ENCODE measurements around the gene C1orf116.

- TF ChIP-seq EZH2phosphoT487 (IDR thresholded peaks at IDR 0.05) = peak; percentile 8
- no peak for TF ChIP-seq CTCF (IDR thresholded peaks at IDR 0.05)
- no peak for TF ChIP-seq EZH2 (IDR thresholded peaks at IDR 0.05)
Measured at GRCh38 chr1:207051191-207051943, 18.8 kb upstream of the C1orf116 start, which contains the start of gene YOD1.

Data from neural progenitor cell (in vitro differentiated cells).